ENCODE data around the gene JSRP1.
A peak's percentile ranks its signal among the peaks of the same experiment; 100 is the strongest.

Gene JSRP1

GRCh38 chr19:2270423-2271233, 14.4 kb upstream of the JSRP1 start (continued):
- TF ChIP-seq PRDM2 (tag by site-specific recombination; IDR thresholded peaks at IDR 0.05; ENCODE audit: borderline replicate concordance) (no peak), ZNF169 (tag by site-specific recombination; IDR thresholded peaks at IDR 0.05) (no peak), ZBTB17 (tag by site-specific recombination; IDR thresholded peaks at IDR 0.05) (no peak), ZNF140 (tag by site-specific recombination; IDR thresholded peaks at IDR 0.05) (no peak), TRIM28 (IDR thresholded peaks at IDR 0.05; ENCODE audit: borderline replicate concordance, low read length) (no peak), ZNF513 (tag by site-specific recombination; IDR thresholded peaks at IDR 0.05) (no peak), ZNF514 (tag by site-specific recombination; IDR thresholded peaks at IDR 0.05) (no peak), ZNF133 (tag by site-specific recombination; IDR thresholded peaks at IDR 0.05) (no peak), SP2 (tag by site-specific recombination; IDR thresholded peaks at IDR 0.05) (peak; percentile 55), SP3 (tag by site-specific recombination; IDR thresholded peaks at IDR 0.05) (peak; percentile 68), ZNF624 (tag by site-specific recombination; IDR thresholded peaks at IDR 0.05) (no peak), ZNF670 (tag by site-specific recombination; IDR thresholded peaks at IDR 0.05; ENCODE audit: low read depth) (no peak), ZXDB (tag by site-specific recombination; IDR thresholded peaks at IDR 0.05) (no peak), FEZF1 (tag by site-specific recombination; IDR thresholded peaks at IDR 0.05) (0 out of 2 replicates have a peak, but pooled peaks have one; percentile 22), KLF1 (tag by site-specific recombination; IDR thresholded peaks at IDR 0.05) (peak; percentile 93; the same call in 1 of the 2 replicates), ZNF530 (tag by site-specific recombination; IDR thresholded peaks at IDR 0.05; ENCODE audit: low read depth) (no peak), ZNF114 (tag by site-specific recombination; IDR thresholded peaks at IDR 0.05) (no peak), HOXD13 (CRISPR knock-in tag; IDR thresholded peaks at IDR 0.05; ENCODE audit: borderline replicate concordance) (no peak), YY1 (tag by site-specific recombination; IDR thresholded peaks at IDR 0.05) (peak; percentile 89), MZF1 (tag by site-specific recombination; IDR thresholded peaks at IDR 0.05; ENCODE audit: borderline replicate concordance) (no peak), SP7 (tag by site-specific recombination; IDR thresholded peaks at IDR 0.05) (0 out of 2 replicates have a peak, but pooled peaks have one; percentile 40), ZNF776 (tag by site-specific recombination; IDR thresholded peaks at IDR 0.05; ENCODE audit: borderline replicate concordance) (no peak), ZNF518A (tag by site-specific recombination; conservative IDR thresholded peaks at IDR 0.05; ENCODE audit: low read depth) (0 out of 2 replicates have a peak, but pooled peaks have one; percentile 8), YY2 (tag by site-specific recombination; IDR thresholded peaks at IDR 0.05) (peak; percentile 41; the same call in 1 of the 2 replicates), ZBTB21 (tag by site-specific recombination; IDR thresholded peaks at IDR 0.05) (no peak), KLF8 (tag by site-specific recombination; IDR thresholded peaks at IDR 0.05) (peak; percentile 96), ZNF473 (tag by site-specific recombination; IDR thresholded peaks at IDR 0.05) (no peak), ZNF223 (tag by site-specific recombination; IDR thresholded peaks at IDR 0.05) (no peak), ZNF529 (tag by site-specific recombination; IDR thresholded peaks at IDR 0.05; ENCODE audit: insufficient replicate concordance) (no peak)

Measured in HEK293 (cell line).